Prostate gland (tissue), 2 donors: Measurements from ENCODE around the gene FAM222B.

Experiments
- CTCF ChIP-seq, 4 experiments: fragments of 200-600 bp in 2 of 4; fragments of 450-650 bp in 2 of 4; sonication (generic) in 2 of 4; IDR thresholded peaks; 1 replicate in 3 of 4; 2 replicates in 1 of 4; pipeline ENCODE4 v1.5.1; 2016 to 2019; ENCODE audit warnings: antibody characterized with exemption in 4 of 4, mild to moderate bottlenecking in 2 of 4, moderate library complexity in 2 of 4
- POLR2A ChIP-seq: fragments of 450-650 bp; IDR thresholded peaks from one replicate; pipeline ENCODE4 v1.6.1; 2016; ENCODE audit warnings: antibody characterized with exemption, mild to moderate bottlenecking

GRCh38 chr17:28711723-28712031 lies 130.9 kb downstream of the FAM222B start, which contains the start of gene PROCA1:
- TF ChIP-seq POLR2A = no peak
- TF ChIP-seq CTCF (IDR thresholded peaks at IDR 0.05) = no peak
